Measurements from ENCODE around the gene ODC1.

The ODC1 gene

GRCh38 chr2:10433264-10433946, 14.7 kb downstream of the ODC1 start:
- no peak for DNase-seq

- DNase-seq, result no peak
These were observed 15.6 kb downstream of the ODC1 start for GRCh38 chr2:10432311-10433181.

- DNase-seq, result no peak
These were observed 16.3 kb downstream of the ODC1 start for GRCh38 chr2:10431797-10432196.

- no peak for DNase-seq
These were observed 17.1 kb downstream of the ODC1 start for GRCh38 chr2:10430886-10431622.

- no peak for DNase-seq
These were observed 19.2 kb downstream of the ODC1 start for GRCh38 chr2:10428924-10429323.

- no peak for DNase-seq
These were observed 19.8 kb downstream of the ODC1 start for GRCh38 chr2:10428355-10428754.

GRCh38 chr2:10427618-10427949, 20.5 kb downstream of the ODC1 start:
- no peak for DNase-seq

GRCh38 chr2:10426726-10427617, 21.2 kb downstream of the ODC1 start:
- DNase-seq, result no peak

- no peak for DNase-seq
These were observed 22.4 kb downstream of the ODC1 start for GRCh38 chr2:10425699-10426098.

- no peak for DNase-seq
These were observed 23.1 kb downstream of the ODC1 start for GRCh38 chr2:10424916-10425505.

GRCh38 chr2:10424051-10424450, 24.1 kb downstream of the ODC1 start:
- no peak for DNase-seq

- DNase-seq, result no peak
These were observed 24.7 kb downstream of the ODC1 start for GRCh38 chr2:10423400-10423774.

- no peak for DNase-seq
These were observed 25.3 kb downstream of the ODC1 start for GRCh38 chr2:10422732-10423399.

GRCh38 chr2:10422251-10422650, 25.9 kb downstream of the ODC1 start:
- no peak for DNase-seq

GRCh38 chr2:10419553-10420257, 28.4 kb downstream of the ODC1 start:
- DNase-seq, result no peak

- no peak for DNase-seq
These were observed 30.4 kb downstream of the ODC1 start for GRCh38 chr2:10417551-10418335.

GRCh38 chr2:10415640-10416039, 32.5 kb downstream of the ODC1 start:
- no peak for DNase-seq

- DNase-seq, result no peak
These were observed 33.1 kb downstream of the ODC1 start for GRCh38 chr2:10415048-10415447.

- DNase-seq, result no peak
These were observed 33.5 kb downstream of the ODC1 start for GRCh38 chr2:10414591-10414990.

- DNase-seq, result no peak
These were observed 34.1 kb downstream of the ODC1 start for GRCh38 chr2:10413991-10414451.
